Heart left ventricle (tissue), 16 donors: ENCODE data around the gene RUBCNL. TPM values are rescaled to one million over a fixed set of nuclear protein-coding genes. Genes with fewer than 3 reads are reported as not detected.

Experiments
- ATAC-seq, 4 donors: fragments of 200-7000 bp; cut with Tn5 transposase; one replicate each; pipeline ENCODE4 v1.9.1; 2020 to 2022; ENCODE audit warnings: moderate library complexity in 4 of 4, mild to moderate bottlenecking in 3 of 4, moderate number of reproducible peaks in 1 of 4
- DNase-seq, 5 donors: peaks; one replicate each; pipeline ENCODE4 v3.0.0-alpha.2; 2020
- H3K27ac ChIP-seq, 12 donors: fragments of 200-600 bp; sonication (generic) in 4 of 12; one replicate each; pipeline versions ENCODE4 v1.5.0 to v1.8.0; 2016 to 2022; ENCODE audit warnings: mild to moderate bottlenecking in 2 of 12
- H3K27me3 ChIP-seq, 9 donors: fragments of 200-600 bp; sonication (generic) in 2 of 9; one replicate each; pipeline versions ENCODE4 v1.5.1 to v1.8.0; 2016 to 2022; ENCODE audit warnings: mild to moderate bottlenecking in 3 of 9
- H3K36me3 ChIP-seq, 9 donors: fragments of 200-600 bp; sonication (generic) in 2 of 9; one replicate each; pipeline versions ENCODE4 v1.5.0 to v1.8.0; 2018 to 2022; ENCODE audit warnings: mild to moderate bottlenecking in 2 of 9
- H3K4me1 ChIP-seq, 12 donors: fragments of 200-600 bp; sonication (generic) in 4 of 12; one replicate each; pipeline versions ENCODE4 v1.5.0 to v1.8.0; 2016 to 2022; ENCODE audit warnings: mild to moderate bottlenecking in 3 of 12
- H3K4me3 ChIP-seq, 12 donors: fragments of 200-600 bp; sonication (generic) in 4 of 12; one replicate each; pipeline versions ENCODE4 v1.5.0 to v1.8.0; 2017 to 2022; ENCODE audit warnings: mild to moderate bottlenecking in 9 of 12, moderate library complexity in 4 of 12
- H3K9me3 ChIP-seq, 12 donors: fragments of 200-600 bp; sonication (generic) in 4 of 12; one replicate each; pipeline versions ENCODE4 v1.5.0 to v1.8.0; 2016 to 2022; ENCODE audit warnings: mild to moderate bottlenecking in 1 of 12
- POLR2A ChIP-seq, 2 donors: fragments of 450-650 bp; IDR thresholded peaks; one replicate each; pipeline ENCODE4 v1.6.1; 2017; ENCODE audit warnings: antibody characterized with exemption in 2 of 2, mild to moderate bottlenecking in 2 of 2, moderate library complexity in 2 of 2
- WGBS, 4 donors: extraction: QIAGEN DNeasy Blood & Tissue Kit in 2 of 4; methylation state at CpG; one replicate each; pipeline versions ENCODE4 v1.1.5 to v1.1.7; 2013 to 2018; 5-methylcytosine and 5-hydroxymethylcytosine counted together
- intact Hi-C, 10 donors: fragments of 100-400 bp; cut with DNase I; formaldehyde crosslinking; loops; one replicate each; pipeline versions ENCODE4 v1.11.1 to v1.14.2; 2022
- polyA plus RNA-seq, 2 donors: library from polyadenylated mRNA; stranded (reverse); fragments of 200-250 nt; gene quantifications; one replicate each; pipeline ENCODE4 v1.2.3, GENCODE V29; 2013
- total RNA-seq, 9 donors: library from RNA; depleted of rRNA in 2 of 9; stranded (reverse); fragments of >200 nt in 2 of 9; fragmentation: NEBNext Ultra II Directional in 3 of 9; extraction: Animal tissue kit (Norgen Biotek cat#: 25700) in 3 of 9; gene quantifications; one replicate each; pipeline versions ENCODE4 v1.1.0 to v1.2.4, GENCODE V29; 2016 to 2023
- TF ChIP-seq, protein P1 (sequence below), 12 donors: fragments of 200-600 bp; sonication (generic) in 4 of 12; IDR thresholded peaks; one replicate each; pipeline versions ENCODE4 v1.5.0 to v1.8.0; 2018 to 2022; ENCODE audit warnings: antibody characterized with exemption in 12 of 12, mild to moderate bottlenecking in 5 of 12
- donor health status: ischemic (EF 13 %, LVEDD 7.1; RV severe dilation, severe dysfunction).
- donor health status: healthy with polysubstance abuse.
- donor health status: DM: no; HTN: yes; CAD: no.
- donor health status: DM: no; HTN: no; CAD: no.
- donor health status: ischemic (EF 25% LVEDD 6.9; RV normal size, moderate dysfunction).
- donor health status: ischemic (EF 25% LVEDD 5.7; RV mildly dilated, moderate dysfunction).
- donor health status: healthy.
- donor health status: DM: yes; HTN: yes; CAD: no.
- donor health status: ischemic (EF 35%, LVEDD 5.7; RV mildly dilated, moderate dysfunction).
- donor health status: nonischemic (EF 11% LVEDD 7.7; RV severe dilation, severe dysfunction).
- donor health status: DM: yes; HTN: yes; CAD: no.
- donor health status: PGD.
- donor health status: ischemic (EF 29% LVEDD 5.4; RV normal size, mild dysfunction).
- donor health status: nonischemic (EF 23%, LVEDD 6.1; RV moderate dilation, normal function).

The RUBCNL gene
- total and polyA plus RNA-seq, 11 donors: 0.25 to 5.9 (median 0.44) TPM; not detected in 1

DNA sequence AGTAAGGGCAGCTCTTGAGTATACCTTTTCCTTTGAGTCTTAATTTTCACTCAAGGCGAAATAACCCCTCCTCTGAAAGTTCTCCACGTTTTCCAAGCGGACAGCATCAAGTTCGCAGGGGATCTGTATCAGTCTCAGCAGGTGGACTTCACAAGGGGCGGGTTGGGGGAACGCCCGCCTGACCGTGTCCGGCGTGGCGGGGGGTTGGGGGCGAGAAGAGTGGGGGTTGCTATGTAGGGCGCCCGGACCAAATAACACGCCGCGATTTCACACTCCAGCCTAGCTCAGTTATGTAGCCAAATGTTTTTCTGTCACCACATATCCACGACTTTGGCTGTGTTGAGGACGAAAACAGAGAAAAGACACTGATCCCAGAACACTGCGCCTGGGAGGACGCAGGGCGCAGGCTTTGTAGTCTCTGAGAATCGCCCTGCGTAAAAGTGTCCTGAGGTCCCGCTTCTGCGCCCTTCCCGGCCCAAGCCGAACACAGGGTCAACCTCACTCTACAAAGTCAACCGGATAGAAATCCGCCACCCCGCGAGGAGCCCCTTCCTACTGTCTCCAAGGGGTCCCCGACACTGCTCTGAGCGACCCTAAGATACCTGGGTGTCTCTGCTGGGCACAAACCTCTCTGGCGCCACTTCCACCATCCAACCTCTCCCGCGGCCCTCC, 524 bp downstream of the RUBCNL start:
- intact Hi-C loops: no loop called here
- 3 to 4% (median 3%) methylated on average over 27 to 37 of the region's 37 CpGs for WGBS, 4 donors

DNA sequence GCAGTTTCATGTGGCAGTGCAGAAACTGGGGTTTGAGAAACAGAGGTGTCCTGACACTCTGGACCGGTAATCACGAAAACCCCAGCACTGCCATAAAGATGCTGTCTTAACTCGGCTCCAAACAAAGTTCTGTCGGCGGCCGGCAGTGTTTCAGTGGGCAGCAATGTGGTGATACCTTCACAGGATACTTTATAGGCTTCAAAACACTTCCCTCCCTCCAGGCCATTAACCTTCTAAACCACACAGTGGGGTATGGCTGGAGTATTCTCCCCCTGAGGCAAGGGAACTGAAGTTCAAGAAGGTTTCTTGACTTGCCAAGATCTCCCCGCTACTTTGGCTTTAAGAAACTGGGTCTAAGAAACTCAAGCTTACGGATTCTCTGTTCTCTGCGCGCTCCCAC, 1.1 kb downstream of the RUBCNL start:
- Histone ChIP-seq H3K4me1 (peaks cover 0 to 40% (median 1%) of the 10 kb centered on the region in 12 donors), H3K9me3 (no peaks in the 10 kb centered on the region), H3K27me3 (peaks cover 11 to 52% (median 20%) of the 10 kb centered on the region in 9 donors), H3K27ac (no peak overlapping the region), H3K4me3 (peak overlapping the region in 8 of 12 donors; percentile 39 to 64 (median 53)), H3K36me3 (no peaks in the 10 kb centered on the region)
- DNase-seq (no peak), ATAC-seq (no peak)
- intact Hi-C loops: no loop called here
- TF ChIP-seq POLR2A (IDR thresholded peaks at IDR 0.05): no peak
- TF ChIP-seq, protein P1, sequence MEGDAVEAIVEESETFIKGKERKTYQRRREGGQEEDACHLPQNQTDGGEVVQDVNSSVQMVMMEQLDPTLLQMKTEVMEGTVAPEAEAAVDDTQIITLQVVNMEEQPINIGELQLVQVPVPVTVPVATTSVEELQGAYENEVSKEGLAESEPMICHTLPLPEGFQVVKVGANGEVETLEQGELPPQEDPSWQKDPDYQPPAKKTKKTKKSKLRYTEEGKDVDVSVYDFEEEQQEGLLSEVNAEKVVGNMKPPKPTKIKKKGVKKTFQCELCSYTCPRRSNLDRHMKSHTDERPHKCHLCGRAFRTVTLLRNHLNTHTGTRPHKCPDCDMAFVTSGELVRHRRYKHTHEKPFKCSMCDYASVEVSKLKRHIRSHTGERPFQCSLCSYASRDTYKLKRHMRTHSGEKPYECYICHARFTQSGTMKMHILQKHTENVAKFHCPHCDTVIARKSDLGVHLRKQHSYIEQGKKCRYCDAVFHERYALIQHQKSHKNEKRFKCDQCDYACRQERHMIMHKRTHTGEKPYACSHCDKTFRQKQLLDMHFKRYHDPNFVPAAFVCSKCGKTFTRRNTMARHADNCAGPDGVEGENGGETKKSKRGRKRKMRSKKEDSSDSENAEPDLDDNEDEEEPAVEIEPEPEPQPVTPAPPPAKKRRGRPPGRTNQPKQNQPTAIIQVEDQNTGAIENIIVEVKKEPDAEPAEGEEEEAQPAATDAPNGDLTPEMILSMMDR (IDR thresholded peaks at IDR 0.05): no peak
- WGBS, 4 donors: 22 to 28% (median 24%) methylated on average over 10 of the region's 10 CpGs

More for the DNA sequence above, 524 bp downstream of the RUBCNL start:
- Histone ChIP-seq H3K36me3 (no peaks in the 10 kb centered on the region), H3K27ac (peak overlapping the region in 2 of 12 donors; percentile 5 to 58), H3K9me3 (no peaks in the 10 kb centered on the region), H3K4me1 (peaks cover 0 to 43% (median 1%) of the 10 kb centered on the region in 12 donors), H3K4me3 (peak overlapping the region in 11 of 12 donors; percentile 18 to 64 (median 49)), H3K27me3 (peaks cover 11 to 52% (median 20%) of the 10 kb centered on the region in 9 donors)
- no peak for DNase-seq
- TF ChIP-seq, protein P1 (IDR thresholded peaks at IDR 0.05): no peak
- no peak for TF ChIP-seq POLR2A (IDR thresholded peaks at IDR 0.05)
- ATAC-seq: peak in 1 of 4 donors; percentile 11

DNA sequence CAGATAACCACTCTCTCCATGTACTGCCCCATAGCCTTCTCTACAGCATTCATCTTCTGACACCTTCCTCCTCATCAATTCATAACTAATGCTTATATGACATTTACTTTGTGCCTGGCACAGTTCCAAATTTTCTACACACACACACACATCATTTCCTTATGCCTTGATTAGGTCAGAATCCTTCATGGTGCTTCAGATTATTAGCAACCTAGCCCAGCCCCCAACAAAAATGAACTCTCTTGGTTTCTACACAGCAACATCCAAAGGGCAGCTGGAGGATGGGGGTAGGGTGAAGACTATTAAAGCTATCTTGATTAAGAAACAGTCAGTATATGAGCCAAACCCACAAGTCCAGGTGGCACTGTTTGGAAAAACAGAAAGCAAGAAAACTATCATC, 3.7 kb downstream of the RUBCNL start:
- TF ChIP-seq POLR2A (IDR thresholded peaks at IDR 0.05): no peak
- TF ChIP-seq, protein P1 (IDR thresholded peaks at IDR 0.05): no peak
- no peak for ATAC-seq
- no peak for DNase-seq
- Histone ChIP-seq H3K36me3 (no peaks in the 10 kb centered on the region), H3K27me3 (peaks cover 11 to 42% (median 20%) of the 10 kb centered on the region in 9 donors), H3K4me3 (no peak overlapping the region), H3K4me1 (peaks cover 0 to 20% (median 0%) of the 10 kb centered on the region in 12 donors), H3K27ac (no peak overlapping the region), H3K9me3 (no peaks in the 10 kb centered on the region)
- intact Hi-C loops: no loop called here

GRCh38 chr13:46382224-46382623, 4.8 kb downstream of the RUBCNL start:
- no peak for TF ChIP-seq POLR2A (IDR thresholded peaks at IDR 0.05)
- TF ChIP-seq, protein P1 (IDR thresholded peaks at IDR 0.05): no peak

More at GRCh38 chr13:46382224-46382623, 4.8 kb downstream of the RUBCNL start:
- H3K4me1 ChIP-seq: peaks cover 0 to 20% (median 0%) of the 10 kb centered on the region in 12 donors
- no peaks in the 10 kb centered on the region for H3K36me3 ChIP-seq
- H3K27ac ChIP-seq: peak overlapping the region in 1 of 12 donors; percentile 47
- H3K27me3 ChIP-seq: peaks cover 8 to 34% (median 16%) of the 10 kb centered on the region in 9 donors
- intact Hi-C loops: no loop called here
- no peak overlapping the region for H3K4me3 ChIP-seq
- DNase-seq: no peak
- WGBS, 4 donors: 61 to 78% (median 71%) methylated on average over 3 of the region's 3 CpGs
- ATAC-seq: no peak
- H3K9me3 ChIP-seq: no peaks in the 10 kb centered on the region
